GM18498 (cell line): Measurements from ENCODE around the gene KLC1.

Experiments used
- ATAC-seq: cut with Tn5 transposase; IDR thresholded peaks from one replicate; pipeline ENCODE4 v1.9.1; 2021; ENCODE audit warnings: mild to moderate bottlenecking, moderate library complexity; ENCODE audit not compliant: unreplicated experiment

The KLC1 gene

DNA sequence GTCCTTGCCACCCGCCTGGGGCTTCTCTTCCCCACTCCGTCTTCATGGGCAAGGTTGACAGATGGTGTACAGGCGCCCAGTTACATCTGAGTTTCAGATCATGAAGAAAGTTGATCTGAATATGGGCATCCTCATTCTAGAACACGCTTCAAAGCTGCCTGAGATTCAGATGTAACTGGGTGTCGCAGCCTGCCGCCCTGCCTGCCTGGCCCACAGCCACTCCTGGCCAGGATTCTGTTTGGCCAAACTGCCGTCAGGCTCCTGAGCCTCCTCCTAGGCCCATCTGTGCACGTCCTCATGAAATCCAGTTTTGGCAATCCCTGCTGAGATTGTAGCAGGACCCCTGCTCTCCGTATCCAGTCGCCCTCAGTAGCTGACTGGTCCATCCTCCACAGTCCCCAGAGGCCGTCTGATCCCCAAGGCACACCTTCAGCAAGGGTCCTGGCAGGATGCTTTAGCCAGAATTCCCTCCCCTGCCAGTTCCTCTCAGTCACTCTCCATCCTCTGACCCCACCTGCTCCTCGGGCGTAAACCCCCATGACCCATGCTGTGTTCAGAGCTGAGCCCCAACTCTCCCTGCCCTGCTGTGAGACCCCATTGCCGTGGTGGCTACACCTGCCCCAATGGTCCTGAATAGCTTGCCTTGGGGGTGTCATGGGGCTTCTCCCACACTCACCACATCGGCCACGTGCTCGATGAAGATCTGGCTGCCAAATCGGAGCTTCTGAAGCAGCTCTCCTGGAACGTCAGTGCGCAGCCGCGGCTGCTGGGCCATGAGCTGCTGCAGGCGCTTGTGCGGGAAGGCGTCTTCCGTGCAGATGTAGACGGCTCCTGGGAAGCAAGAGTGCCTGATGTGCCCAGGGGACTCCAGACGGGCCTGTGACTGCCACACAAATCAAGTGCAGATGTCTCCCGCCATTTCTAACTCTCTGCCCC, 73.8 kb downstream of the KLC1 start:
- no peak for ATAC-seq

DNA sequence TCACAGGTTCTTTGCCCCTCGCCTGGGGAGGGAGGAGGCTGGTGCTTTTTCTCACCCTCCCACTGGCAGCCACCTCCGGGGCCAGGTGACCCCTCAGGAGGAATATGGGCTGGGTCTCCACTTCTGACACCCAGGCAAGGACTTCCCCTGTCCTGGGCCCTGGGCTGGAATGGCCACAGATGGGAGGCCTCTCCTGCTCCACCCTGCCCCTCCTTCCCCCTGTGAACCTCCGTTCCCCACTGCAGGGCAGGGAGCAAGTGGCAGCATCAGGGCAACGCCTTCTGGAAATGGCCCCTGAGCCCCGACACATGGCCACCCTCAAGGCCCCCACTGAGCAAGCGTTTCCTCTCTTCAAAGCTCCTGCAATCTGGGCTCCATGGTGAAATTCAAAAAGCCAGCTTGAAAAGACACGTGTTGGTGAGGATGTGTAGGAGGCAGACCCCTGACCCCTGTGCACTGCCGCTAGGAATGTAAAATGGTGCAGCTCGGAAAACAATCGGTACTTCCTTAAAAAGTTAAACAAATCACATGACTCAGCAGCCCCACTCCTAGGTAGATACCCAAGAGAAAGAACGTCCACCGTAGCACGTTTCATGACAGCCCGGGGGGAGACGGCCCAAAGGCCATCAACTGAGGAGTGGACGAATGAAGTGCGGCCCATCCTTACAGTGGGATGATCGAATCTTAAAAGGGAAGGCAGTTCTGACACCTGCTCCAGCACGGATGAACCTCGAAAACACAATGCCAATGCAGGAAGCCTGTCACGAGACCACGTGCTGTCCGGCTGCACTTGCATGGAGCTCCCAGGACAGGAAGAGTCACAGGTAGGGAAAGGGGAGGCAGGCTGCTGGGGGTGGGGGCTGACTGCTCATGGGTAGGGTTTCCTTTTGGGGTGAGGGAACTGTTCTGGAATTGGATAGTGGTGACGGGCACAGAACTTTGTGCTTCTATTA, 74.7 kb downstream of the KLC1 start:
- no peak for ATAC-seq

DNA sequence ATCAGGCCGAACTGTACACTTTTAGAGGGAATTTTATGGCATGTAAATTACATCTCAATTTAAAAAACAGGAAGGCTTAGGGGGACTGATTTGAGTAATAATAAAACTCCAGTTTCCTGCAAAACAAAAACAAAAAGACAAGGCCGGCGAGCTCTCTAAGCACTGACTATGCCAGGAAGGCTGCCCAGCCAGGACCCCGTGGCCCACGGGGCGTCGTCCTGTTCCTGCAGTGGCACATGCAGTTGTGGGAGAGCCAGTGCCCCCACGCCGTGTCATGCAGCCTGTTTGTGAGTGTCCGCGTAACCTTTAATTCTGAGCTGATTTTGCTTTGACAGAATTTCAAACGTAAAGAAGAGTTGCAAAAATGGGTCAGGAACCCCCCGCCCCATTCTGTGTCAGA, 75.7 kb downstream of the KLC1 start:
- ATAC-seq, result no peak

DNA sequence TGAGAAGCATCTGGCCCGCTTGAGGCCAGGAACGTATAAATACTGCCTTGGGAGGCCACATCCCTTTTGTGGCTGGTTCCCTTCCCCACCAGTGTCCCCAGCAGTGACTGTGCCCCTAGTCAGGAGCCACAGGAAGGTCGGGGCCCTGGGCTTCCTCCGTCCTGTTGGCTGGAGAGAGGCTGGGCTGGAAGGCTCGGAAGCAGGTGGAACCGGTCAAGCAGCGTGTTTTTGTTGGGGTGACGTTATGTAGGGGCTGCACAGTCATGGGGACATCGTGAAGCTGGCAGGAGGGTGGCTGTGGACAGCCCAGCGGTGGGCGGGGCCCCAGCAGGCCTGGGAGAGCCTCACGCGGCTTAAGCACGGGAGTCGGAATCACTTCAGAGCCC, 76.1 kb downstream of the KLC1 start:
- ATAC-seq, result no peak

DNA sequence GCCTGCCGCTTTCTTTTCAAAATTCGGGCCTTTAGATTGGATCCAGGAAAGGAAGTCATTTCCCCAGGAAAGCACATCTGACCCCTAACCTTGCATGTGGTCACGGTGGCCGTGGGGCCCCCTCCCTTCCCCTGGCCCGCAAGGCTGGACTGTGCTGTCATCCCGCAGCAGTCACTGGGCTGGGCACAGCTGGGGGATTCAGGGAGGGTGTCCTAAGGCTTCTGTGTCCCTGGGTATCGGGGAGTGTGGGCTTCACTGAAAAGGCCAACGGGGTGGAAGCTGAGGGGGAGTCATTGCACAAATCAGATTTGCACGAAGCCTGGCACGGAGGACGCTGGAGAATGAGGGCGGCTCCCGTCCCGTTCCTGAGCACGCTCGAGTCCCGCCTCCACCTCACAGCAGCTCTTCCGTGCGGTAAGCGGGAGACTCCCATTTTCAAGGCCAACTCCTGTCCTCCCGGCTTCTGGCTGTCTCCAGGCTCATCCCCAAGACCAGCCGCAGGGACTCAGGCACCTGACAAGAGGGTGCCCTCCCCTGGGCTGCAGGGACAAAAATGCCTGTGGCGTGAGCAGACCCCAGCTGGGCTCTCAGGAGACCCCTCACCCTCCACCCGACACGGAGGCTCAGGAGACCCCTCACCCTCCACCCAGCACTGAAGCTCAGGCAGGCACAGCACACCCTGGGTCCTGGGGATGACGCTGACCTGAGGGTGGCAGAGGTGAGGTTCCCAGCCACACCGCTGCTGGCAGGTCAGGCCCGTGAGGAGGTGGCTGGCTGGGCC, 76.7 kb downstream of the KLC1 start:
- no peak for ATAC-seq

DNA sequence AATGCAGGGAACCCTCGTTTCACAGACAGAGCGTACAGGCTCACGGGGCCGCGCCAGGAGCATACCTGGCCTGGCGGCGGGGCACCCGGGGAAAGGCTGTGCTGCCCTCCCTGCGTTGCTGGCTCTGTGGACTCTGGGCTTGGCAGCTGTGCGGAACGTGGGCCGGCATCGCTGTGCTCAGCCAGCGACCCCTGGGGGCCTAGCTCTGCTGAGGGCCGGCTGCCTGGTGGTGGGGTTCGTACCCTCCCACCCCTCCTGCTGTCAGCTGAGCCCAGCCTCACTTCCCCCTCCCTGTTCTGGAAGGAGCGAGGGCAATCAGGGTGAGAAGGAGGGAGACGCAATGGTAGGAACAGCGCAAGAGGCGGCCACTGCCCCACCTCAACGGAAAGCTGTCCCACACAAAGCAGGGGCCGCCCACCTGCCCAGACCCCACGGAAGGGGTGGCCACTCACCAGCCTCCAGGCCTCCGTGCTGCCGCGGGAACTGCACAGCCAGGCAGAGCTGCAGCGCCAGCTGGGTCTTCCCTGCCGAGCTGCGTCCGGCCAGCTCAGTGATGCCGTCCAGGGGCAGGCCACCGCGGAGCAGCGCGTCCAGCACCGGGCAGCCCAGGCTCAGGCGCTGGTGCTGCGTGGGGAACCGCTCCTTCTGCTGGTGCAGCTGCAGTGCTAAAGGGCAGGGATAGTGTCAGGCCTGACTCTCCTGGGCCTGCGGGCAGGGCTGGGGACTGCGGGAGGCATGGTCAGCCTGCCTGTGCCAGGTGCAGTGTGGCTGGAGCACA, 77.7 kb downstream of the KLC1 start:
- no peak for ATAC-seq

DNA sequence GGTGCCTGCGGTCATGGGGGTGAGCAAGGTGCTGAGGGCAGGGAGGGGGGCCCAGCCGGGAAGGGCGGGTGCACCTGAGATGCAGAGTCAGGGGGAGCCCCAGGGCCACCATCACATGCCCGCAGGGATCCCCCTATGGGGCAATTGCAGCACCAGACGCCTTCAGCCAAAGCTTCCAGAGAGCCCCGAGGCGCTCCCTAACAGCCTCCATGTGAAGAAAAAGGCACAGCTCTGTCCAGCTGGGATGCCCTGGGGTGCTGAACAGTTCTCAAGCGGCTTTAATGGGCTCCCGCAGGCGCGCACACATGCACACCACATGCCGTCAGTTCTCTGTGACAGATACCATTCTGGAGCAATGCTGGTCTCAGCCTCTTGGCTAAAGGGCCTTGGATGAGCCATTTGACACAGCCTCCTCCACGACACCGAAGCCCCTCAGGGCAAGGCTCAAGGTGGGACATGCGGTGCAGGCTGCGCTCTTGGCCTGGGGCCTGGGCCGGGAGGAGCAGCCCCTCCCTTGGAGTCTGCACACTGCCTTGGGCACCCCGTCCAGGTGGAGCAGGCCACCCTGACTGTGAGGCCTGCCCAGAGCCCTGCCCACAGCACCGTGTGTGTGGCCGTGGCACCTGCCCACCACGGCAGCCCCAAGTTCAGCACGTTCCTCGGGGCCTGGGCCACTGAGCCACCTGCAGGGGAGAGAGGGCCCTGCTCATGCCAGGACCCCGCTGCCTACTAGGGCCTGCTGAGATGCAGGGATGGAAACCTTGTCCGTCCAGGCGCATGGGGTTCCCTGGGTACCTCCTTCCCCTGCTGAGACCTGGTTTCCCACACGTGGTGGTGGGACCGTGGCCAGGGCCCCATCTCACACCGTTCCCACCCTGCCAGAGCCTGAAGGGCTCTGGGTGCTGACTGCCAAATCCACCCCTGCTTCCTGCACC, 78.6 kb downstream of the KLC1 start:
- no peak for ATAC-seq

DNA sequence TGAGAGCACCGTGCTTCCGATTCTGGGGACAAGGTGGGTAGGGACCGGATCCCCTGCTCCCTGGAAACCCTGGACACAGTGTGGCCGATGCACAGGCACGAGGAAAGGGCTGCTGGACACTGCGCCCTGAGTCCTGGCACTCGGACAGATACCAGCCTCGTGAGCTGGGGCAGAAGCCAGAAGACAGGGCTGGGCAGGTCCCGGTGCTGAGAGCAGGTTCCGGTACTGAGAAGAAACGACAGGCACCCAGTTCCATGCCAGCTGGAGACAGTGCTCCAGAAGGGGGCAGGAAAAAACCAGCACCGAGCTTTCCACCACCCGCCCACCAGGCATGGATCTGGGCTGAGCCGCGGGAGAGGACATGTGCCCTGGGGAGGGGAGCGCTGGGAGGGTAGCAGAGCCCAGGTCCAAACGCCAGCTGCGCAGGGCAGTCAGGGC, 79.8 kb downstream of the KLC1 start:
- no peak for ATAC-seq

DNA sequence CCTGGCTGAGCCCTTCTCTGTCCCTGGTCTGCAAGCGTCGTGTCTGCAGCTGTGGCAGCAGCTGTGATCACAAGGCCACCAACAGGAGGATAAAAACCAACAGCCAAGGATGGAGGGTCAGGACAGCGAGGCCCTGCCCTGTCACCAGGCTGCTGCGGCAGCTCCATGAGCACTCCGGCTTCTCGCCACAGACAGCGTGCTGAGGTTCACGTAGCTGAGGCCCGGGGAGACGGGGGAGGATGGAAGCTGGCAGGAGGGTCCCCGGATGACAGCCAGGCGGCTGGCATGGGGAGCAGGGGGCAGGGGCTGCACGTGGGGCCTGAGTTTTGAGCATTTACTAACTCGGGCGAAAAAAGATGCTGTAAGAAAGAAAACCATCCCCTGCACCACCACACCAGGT, 80.8 kb downstream of the KLC1 start:
- no peak for ATAC-seq

DNA sequence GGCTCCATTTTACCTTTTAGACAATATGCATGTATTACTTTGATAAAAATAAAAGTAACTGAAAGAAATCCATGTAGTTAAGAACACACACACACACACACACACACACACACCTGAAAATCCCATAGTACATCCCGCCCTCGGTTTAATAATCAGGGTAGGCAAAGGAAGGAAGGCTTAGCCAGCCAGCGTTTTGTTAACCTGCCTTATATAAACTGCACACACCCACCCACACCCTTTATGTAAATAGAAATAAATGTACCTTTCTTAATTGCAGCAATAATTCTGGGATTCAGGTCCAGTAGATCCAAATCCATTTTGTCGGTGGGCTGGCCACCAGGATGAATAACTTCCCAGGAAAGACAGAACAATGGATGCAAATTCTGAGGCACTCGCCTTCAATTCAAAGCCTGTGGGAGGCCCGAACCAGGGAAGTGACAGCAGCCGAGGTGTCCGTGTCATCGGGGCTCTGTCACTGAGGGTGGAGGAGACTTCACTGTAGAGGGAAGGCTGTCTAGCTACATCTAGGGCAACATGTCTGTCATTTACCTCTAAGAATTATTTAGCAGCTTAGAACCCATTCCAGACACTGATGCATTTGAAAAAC, 81.9 kb downstream of the KLC1 start:
- ATAC-seq, result no peak

DNA sequence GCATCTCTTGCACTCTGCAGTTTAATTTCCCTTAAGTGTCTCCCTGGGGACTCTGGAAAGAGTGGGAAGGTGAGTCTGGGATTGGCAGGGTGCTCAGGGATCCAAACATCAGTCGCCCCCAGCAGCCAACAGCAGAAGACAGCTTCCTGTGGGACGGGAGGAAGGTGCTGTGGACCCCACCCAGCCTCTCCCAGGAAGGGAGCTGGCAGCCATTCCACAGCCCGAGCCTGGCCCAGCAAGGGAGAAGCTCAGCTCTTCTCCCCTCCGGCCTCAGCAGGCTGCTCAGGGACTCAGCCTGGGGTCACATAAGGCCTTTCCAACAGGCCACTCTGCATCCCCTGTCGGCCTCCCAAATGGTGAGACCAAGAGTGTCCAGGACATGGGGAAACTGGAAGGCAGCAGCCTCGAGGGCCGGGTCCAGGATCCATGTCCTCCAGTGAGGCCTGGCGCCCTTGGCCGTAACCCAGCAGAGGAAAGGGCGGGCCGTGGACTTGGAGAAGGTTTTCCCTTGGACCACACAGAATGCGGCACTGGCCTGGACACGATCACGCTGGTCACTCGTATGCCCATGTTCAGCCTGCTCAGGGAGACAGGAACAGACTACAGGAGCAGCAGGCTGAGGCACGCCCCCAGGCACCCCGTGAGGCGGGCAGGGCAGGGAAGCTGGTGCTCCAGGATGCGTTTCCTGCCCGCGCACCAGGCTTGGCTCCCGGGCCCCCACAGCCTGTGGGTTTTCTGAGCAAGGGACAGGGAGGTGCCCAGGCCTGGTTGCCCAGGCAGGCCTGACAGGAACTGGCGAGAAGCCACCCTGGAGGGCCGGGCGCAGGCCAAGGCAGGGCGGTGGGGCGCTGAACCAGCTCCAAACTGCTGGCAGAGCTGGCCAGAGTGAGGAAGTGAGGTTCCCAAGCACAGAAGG, 82.8 kb downstream of the KLC1 start:
- ATAC-seq, result no peak

DNA sequence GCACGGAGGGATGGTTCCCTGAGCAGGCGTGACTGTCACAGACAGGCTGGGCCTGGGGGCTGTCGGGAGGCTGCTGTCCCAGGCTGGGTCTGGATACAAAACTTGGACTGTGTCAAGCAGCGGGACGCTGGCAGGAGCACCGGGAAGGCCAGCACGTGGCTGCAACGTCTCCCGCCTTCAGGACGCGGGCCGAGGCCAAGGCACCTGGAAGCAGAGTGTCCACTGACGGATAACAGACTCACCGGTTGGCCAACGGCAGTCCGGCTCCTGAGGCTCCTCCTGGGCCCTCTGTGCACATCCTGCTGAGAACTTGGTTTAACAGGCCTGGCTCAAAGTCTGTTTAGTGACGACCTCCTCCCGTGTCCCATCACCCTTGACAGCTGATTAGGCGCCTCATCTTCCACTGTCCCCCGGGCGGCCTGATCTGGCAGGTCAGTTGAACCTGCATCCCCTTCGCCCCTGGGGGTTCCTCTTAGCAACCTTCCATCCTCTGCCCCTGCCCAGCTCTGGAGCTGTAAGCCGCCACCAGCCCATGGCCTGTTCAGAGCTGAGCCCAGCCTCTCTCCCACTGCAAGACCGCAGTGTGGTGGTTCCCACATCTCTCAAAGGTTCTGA, 83.7 kb downstream of the KLC1 start:
- no peak for ATAC-seq

DNA sequence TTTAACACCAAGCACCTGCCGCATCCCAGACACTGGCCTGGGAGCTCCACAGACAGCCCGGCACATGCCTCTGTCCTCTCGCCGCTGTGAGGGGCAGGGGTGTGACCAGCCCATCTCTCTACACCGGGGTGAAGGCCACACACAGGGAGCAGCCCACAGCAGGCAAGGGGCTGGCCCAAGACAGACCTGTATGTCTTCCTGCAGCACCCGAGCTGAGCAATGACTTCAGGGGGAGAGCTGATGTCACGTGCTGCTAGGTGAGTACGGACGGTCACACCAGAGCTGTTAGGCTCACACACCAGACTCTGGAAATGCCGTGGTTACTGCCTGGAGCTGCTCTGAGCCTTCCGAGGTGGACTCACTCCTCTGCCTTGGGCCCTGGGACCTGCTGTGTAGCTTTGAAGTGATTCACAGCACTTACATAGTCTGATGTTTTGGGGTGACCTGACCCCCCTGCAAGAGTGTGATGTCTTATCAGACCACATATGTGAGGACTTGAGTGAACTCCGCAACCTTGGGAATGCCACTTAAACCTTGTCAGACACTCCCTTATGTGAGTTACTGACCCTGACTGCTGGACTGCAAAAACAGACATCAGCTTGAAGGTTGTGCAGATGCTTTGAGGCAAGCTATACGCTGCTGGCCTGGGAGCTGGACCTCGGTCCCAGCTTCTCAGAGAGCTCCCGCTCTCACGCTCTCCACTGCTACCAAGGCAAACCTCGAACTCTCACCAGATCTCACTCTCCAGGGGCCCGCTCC, 84.5 kb downstream of the KLC1 start:
- no peak for ATAC-seq

DNA sequence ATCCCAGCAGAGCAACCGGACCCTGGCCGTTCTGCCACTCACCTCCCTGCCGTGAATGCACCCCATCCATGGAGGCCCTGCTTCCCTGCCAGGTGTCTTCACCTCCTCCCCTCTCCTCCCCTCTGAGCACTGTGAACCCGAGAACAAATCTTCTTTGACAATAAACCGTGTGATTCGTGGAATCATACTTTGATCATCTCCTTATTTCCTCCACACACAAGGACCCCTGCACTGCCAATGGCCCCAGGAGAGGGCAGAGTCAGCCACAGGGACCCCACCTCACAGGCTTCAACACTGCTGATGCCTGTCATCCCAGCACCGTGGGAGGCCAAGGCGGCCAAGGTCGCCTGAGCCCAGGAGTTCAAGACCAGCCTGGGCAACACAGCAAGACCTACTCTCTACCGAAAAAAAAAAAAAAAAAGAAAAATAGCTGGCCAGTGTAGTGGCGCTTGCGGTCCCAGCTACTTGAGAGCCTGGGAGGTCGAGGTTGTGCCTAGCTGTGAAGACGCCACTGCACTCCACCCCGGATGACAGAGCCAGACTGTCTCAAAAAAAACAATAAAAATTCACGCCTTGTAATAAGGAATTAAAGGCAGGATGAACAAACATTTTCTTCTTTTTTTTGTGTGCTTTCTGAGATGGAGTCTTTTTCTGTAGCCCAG, 85.2 kb downstream of the KLC1 start:
- no peak for ATAC-seq

DNA sequence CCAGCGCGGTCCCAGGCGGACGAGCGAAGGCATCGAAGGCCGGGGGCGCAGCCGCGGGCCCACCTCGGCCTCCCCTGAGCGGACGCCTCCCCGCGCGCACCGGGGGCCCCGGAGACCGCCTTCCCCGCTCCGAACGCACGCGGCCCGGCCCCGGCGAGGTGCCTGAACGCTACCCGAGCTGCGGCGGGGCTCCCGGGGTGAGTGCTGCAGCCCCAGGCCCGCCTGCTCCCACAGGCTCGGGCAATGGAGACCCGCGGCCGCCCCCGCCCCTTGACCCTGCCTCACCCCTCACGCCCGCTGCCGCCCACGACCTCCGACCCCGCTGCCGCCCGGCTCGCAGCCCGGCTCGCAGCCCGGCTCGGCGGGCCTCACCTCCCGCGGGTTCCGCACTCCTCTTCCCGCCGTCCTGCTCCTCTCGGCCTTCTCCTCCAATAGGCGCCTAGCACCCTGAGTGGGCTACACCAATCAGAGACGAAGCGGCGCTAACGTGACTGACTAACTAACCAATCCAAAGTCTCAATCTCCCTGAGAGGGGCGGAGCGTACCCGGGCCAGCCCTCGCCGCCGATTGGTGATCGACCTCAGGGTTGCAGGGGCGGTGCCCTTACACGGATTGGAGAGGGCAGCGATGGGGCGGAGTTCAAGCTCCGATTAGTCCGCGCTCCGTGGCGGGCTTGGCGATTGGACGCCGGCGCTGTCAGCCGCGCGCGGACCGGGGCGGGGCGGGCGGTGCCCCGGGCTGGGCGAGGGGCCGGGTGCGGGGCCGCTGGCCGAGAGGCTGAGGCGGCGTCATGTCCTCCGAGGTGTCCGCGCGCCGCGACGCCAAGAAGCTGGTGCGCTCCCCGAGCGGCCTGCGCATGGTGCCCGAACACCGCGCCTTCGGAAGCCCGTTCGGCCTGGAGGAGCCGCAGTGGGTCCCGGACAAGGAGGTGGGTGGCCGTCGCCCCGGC, 86.3 kb downstream of the KLC1 start, which contains the start of the genes XRCC3 and ZFYVE21:
Gene XRCC3, minus strand, starts transcription at position 400 of the 949 bp plus-strand sequence. CDS start 4,364 bp downstream, outside the sequence.
Gene ZFYVE21, plus strand, starts transcription at position 759 of the 949 bp plus-strand sequence. Its CDS starts 32 bp downstream, at position 791.
- ATAC-seq, result peak; percentile 92
